Fibroblast of lung (primary cell): ENCODE results near the gene TRIM5. TPM values are rescaled to one million over a fixed set of nuclear protein-coding genes. Genes with fewer than 3 reads are reported as not detected.

Experiments used
- DNase-seq, 2 donors: peaks; one replicate each; pipeline versions ENCODE4 v3.0.0 to v3.0.0-alpha.2; 2010; ENCODE audit warnings: low read depth in 2 of 2
- H2AFZ ChIP-seq: 2 replicates; pipeline ENCODE4 v1.5.1; 2012; ENCODE audit warnings: low read length, control low read depth, inconsistent platforms
- H3K27ac ChIP-seq: 2 replicates; pipeline ENCODE4 v1.5.1; 2011; ENCODE audit warnings: low read length, control low read depth; ENCODE audit not compliant: insufficient read depth
- H3K27me3 ChIP-seq: 2 replicates; pipeline ENCODE4 v1.5.1; 2011; ENCODE audit warnings: mild to moderate bottlenecking, low read length; ENCODE audit not compliant: control insufficient read depth, insufficient read depth
- H3K36me3 ChIP-seq: 2 replicates; pipeline ENCODE4 v1.5.1; 2011; ENCODE audit warnings: low read length; ENCODE audit not compliant: control insufficient read depth, insufficient read depth
- H3K4me1 ChIP-seq: 2 replicates; pipeline ENCODE4 v1.5.1; 2011; ENCODE audit warnings: low read length; ENCODE audit not compliant: control insufficient read depth, insufficient read depth; ENCODE audit errors: extremely low read depth
- H3K4me2 ChIP-seq: 2 replicates; pipeline ENCODE4 v1.5.1; 2011; ENCODE audit warnings: low read length, control low read depth; ENCODE audit not compliant: insufficient read depth; ENCODE audit errors: extremely low read depth
- H3K4me3 ChIP-seq, 4 experiments: fragments of 200-600 bp in 1 of 4; sonication (generic) in 1 of 4; replicated peaks in 1 of 4; 2 replicates each; pipeline ENCODE4 v1.5.1; 2011 to 2016; ENCODE audit warnings: low read length in 4 of 4, low read depth in 3 of 4, mild to moderate bottlenecking in 3 of 4, control low read depth in 2 of 4, inconsistent platforms in 1 of 4, mixed read lengths in 1 of 4; ENCODE audit not compliant: insufficient read depth in 1 of 4; ENCODE audit errors: control extremely low read depth in 1 of 4
- H3K79me2 ChIP-seq: 2 replicates; pipeline ENCODE4 v1.5.1; 2012; ENCODE audit warnings: mild to moderate bottlenecking, low read length, inconsistent platforms; ENCODE audit not compliant: control insufficient read depth, insufficient read depth
- H3K9ac ChIP-seq: 2 replicates; pipeline ENCODE4 v1.5.1; 2011; ENCODE audit warnings: mild to moderate bottlenecking, low read length, control low read depth; ENCODE audit not compliant: insufficient read depth
- H3K9me3 ChIP-seq: 2 replicates; pipeline ENCODE4 v1.5.1; 2012; ENCODE audit warnings: low read depth, low read length; ENCODE audit not compliant: control insufficient read depth, insufficient read depth
- H4K20me1 ChIP-seq: 2 replicates; pipeline ENCODE4 v1.5.1; 2011; ENCODE audit warnings: low read length; ENCODE audit not compliant: control insufficient read depth, insufficient read depth; ENCODE audit errors: extremely low read depth
- CTCF ChIP-seq, 2 donors: IDR thresholded peaks in 1 of 2; conservative IDR thresholded peaks in 1 of 2; 1 replicate in 1 of 2; 2 replicates in 1 of 2; pipeline ENCODE4 v1.5.1; 2011 to 2012; ENCODE audit warnings: low read length in 2 of 2, control low read depth in 1 of 2, inconsistent platforms in 1 of 2, low read depth in 1 of 2, mild to moderate bottlenecking in 1 of 2
- EZH2 ChIP-seq: IDR thresholded peaks from 2 replicates; pipeline ENCODE4 v1.5.1; 2012; ENCODE audit warnings: low read length, control low read depth, mild to moderate bottlenecking; ENCODE audit errors: missing control alignments
- polyA plus RNA-seq, 2 donors: library from polyadenylated mRNA; depleted of rRNA in 1 of 2; stranded (reverse) in 1 of 2; unstranded in 1 of 2; fragments of >200 nt; gene quantifications; 2 replicates each; pipeline ENCODE4 v1.2.1, GENCODE V29; 2011 to 2012; ENCODE audit warnings: missing spikeins in 1 of 2
- total RNA-seq: library from RNA; depleted of rRNA; stranded (reverse); fragments of >200 nt; gene quantifications from 2 replicates; pipeline ENCODE4 v1.2.1, GENCODE V29; 2014

TRIM5 gene
- total and polyA plus RNA-seq, 2 donors (not counting 1 experiment from before 2014, with no cell fraction given): 26.8 to 47.9 TPM

GRCh38 chr11:5622802-5623201, 62.1 kb downstream of the TRIM5 start:
- no peaks in the 10 kb centered on the region for H3K36me3 ChIP-seq
- H3K4me1 ChIP-seq: peaks cover 17% of the 10 kb centered on the region
- H4K20me1 ChIP-seq: no peaks in the 10 kb centered on the region
- no peaks in the 10 kb centered on the region for H3K9me3 ChIP-seq
- no peak overlapping the region for H3K27ac ChIP-seq
- no peak overlapping the region for H3K4me3 ChIP-seq
- no peaks in the 10 kb centered on the region for H3K27me3 ChIP-seq
- no peak for DNase-seq
- H2AFZ ChIP-seq: no peak overlapping the region
- no peaks in the 10 kb centered on the region for H3K79me2 ChIP-seq
- TF ChIP-seq EZH2 (no peak), CTCF (conservative IDR thresholded peaks at IDR 0.05 in 1 of 2, IDR thresholded peaks at IDR 0.05 in 1 of 2; ENCODE audit: low read depth in 1 of 2, low read length in 2 of 2) (no peak)
- no peak overlapping the region for H3K4me2 ChIP-seq
- no peak overlapping the region for H3K9ac ChIP-seq

- Histone ChIP-seq H3K36me3 (no peaks in the 10 kb centered on the region), H3K4me2 (peak overlapping the region; percentile 87), H3K9ac (no peak overlapping the region), H3K4me3 (no peak overlapping the region), H3K4me1 (peaks cover 17% of the 10 kb centered on the region), H2AFZ (no peak overlapping the region), H3K9me3 (no peaks in the 10 kb centered on the region), H4K20me1 (no peaks in the 10 kb centered on the region), H3K27me3 (no peaks in the 10 kb centered on the region), H3K79me2 (no peaks in the 10 kb centered on the region), H3K27ac (peak overlapping the region; percentile 88)
- TF ChIP-seq CTCF (conservative IDR thresholded peaks at IDR 0.05 in 1 of 2, IDR thresholded peaks at IDR 0.05 in 1 of 2; ENCODE audit: low read depth in 1 of 2, low read length in 2 of 2) (no peak), EZH2 (no peak)
- DNase-seq: no peak
Observed at GRCh38 chr11:5621580-5621979, 63.3 kb downstream of the TRIM5 start.

GRCh38 chr11:5620651-5621521, 64.0 kb downstream of the TRIM5 start:
- H3K36me3 ChIP-seq: no peaks in the 10 kb centered on the region
- no peaks in the 10 kb centered on the region for H4K20me1 ChIP-seq
- H3K9me3 ChIP-seq: no peaks in the 10 kb centered on the region
- no peaks in the 10 kb centered on the region for H3K27me3 ChIP-seq
- H3K79me2 ChIP-seq: no peaks in the 10 kb centered on the region
- DNase-seq: peak; percentile 89 to 93
- TF ChIP-seq CTCF (conservative IDR thresholded peaks at IDR 0.05 in 1 of 2, IDR thresholded peaks at IDR 0.05 in 1 of 2; ENCODE audit: low read depth in 1 of 2, low read length in 2 of 2) (no peak), EZH2 (no peak)
- H3K4me3 ChIP-seq: peak overlapping the region in 2 of 4 experiments; percentile 2 to 11
- peak overlapping the region; percentile 60 for H2AFZ ChIP-seq
- no peak overlapping the region for H3K9ac ChIP-seq
- H3K4me1 ChIP-seq: peaks cover 17% of the 10 kb centered on the region
- peak overlapping the region; percentile 88 for H3K27ac ChIP-seq
- peak overlapping the region; percentile 87 for H3K4me2 ChIP-seq
